ENCODE results near the gene TMC4.
"Not testable (repeated sequence)": the region's sequence is repeated elsewhere in the genome, so short reads cannot be mapped to it uniquely, and the experiment has no call there.

The TMC4 gene

DNA sequence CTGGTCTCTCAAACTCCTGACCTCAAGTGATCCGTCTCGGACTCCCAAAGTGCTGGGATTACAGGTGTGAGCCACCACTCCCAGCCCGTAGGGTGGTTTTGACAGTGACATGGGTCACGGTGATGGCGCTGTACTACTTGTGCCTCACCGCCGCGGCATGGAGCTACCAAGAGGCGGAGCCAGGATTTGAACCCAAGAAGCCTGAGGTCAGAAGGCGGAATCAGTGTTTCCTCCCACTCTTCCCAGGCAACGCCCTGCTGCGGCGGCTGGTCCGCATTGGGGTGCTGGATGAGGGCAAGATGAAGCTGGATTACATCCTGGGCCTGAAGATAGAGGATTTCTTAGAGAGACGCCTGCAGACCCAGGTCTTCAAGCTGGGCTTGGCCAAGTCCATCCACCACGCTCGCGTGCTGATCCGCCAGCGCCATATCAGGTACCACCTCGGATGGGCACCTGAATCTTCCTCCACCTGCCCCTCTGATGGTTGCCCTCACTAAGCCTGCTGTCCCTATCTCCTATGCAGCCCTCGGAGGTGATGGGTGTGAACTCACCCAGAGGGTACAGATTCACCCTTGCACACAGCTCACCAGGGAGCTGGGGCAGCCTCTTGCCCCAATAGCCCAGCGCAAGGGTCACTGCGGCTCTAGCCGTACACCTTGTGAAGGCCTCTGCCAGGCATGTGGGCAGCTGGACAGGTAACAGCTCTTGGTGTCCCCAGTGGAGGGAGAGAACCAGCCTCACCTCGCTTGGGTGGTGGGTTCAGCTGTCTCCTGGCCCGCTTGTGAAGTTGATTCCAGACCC lies 33.3 kb upstream of the TMC4 start:
- DNase-seq (ENCODE audit: extremely low spot score, insufficient read length, low read depth): no peak
- FAIRE-seq: no peak

DNA sequence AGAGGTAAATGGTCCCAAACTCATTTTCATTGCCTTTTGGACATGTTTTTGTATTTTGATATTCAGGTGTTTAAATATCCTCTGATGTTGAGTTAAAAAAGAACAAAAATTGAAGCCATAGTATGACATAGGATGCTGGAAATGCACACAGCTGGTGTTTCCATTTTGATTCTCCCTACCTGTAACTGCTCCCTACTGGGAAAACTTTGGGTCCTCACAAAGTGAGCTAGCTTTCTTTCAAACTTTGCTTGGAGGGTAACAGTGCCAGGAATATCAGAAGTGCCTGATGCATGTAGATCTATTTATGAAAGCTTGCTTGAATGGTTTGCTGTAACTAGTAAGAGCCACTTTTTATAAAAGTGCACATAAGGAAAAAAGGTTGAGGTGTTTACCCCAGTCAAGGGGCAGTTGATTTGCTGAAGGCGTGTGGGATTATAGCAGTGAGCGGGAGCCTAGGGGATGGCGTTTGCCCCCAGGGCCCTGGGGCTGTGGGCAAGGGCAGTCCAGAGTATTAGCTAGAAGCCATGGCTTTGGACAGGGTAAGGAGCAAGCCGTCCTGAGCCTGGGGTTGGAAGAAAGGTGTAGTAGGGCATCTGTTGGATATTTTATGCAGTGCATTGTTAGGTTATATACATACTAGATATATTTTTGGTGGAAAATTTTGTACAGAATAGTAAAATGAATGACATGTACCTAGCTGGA lies 32.0 kb upstream of the TMC4 start:
- no peak for DNase-seq (ENCODE audit: extremely low spot score, insufficient read length, low read depth)
- FAIRE-seq: no peak

DNA sequence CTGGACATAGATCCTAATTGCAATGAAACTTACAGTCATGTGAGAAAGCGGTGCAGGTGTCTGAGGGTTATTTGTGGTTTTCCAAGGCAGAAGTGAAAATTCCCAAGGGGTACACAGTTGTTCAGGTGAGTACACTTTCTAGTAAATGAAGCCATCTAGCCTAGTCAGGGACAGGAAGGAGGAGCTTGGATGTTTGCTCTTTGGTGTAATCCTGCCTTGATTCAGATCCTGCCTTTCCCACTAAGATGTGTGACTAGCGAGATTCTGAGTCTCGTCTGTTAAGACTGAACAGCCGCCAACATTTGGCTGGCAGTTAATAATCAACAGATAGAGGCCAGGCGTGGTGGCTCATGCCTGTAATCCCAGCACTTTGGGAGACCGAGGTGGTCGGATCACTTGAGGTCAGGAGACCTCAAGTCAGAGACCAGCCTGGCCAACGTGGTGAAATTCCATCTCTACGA lies 30.2 kb upstream of the TMC4 start:
- FAIRE-seq: no peak

DNA sequence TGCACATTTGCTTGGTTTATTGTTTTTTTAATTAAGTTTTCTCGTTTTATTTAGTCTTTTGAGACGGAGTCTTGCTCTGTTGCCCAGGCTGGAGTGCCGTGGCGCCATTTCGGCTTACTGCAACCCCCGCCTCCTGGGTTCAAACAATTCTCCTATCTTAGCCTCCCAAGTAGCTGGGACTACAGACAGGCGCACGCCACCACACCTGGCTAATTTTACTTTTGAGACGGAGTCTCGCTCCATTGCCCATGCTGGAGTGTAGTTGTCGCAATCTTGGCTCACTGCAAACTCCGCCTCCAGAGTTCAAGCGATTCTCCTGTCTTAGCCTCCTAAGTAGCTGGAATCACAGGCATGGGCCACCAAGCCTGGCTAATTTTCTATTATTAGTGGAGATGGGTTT lies 29.0 kb upstream of the TMC4 start:
- no peak for DNase-seq (ENCODE audit: extremely low spot score, insufficient read length, low read depth)

More for the DNA sequence above, 30.2 kb upstream of the TMC4 start:
- DNase-seq (ENCODE audit: extremely low spot score, insufficient read length, low read depth): no peak

DNA sequence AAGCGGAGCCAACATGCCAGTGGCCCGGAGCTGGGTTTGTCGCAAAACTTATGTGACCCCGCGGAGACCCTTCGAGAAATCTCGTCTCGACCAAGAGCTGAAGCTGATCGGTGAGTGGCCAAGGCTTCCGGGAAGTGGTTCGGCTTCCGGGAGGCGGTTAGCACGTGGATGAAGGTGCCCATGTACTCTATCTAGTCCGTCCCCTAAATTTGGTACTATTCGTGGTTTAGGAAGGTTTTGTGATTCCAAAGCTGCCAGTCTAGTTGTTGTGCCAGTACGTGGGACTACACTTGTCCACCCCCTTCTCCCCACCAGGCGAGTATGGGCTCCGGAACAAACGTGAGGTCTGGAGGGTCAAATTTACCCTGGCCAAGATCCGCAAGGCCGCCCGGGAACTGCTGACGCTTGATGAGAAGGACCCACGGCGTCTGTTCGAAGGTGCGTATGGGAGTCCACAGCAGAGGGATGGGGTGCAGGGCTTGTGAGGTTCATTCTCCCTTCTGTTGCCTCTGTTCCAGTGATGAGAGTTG lies 28.3 kb upstream of the TMC4 start:
- FAIRE-seq: no peak
- DNase-seq (ENCODE audit: extremely low spot score, insufficient read length, low read depth): no peak

More for the DNA sequence above, 29.0 kb upstream of the TMC4 start:
- FAIRE-seq: peak; percentile 49

DNA sequence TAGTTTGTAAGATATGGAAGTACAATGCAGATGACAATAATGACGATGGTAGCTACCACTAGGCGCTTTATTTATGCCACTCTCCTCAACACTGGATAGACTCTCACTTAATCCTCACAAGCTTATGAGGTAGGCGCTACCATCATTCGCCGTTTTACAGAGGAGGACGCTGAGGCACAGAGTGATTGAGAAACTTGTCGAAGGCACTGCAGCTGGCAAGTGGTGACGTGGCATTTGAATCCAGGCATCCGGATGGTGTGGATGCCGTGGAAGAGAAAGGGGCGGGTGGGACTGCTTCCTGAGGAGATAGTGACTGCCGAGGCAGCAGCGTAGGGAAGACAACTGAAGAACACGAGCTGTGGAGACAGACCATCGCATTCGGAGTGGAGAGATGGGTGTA lies 26.4 kb upstream of the TMC4 start:
- FAIRE-seq (no peak), DNase-seq (ENCODE audit: extremely low spot score, insufficient read length, low read depth) (no peak)

DNA sequence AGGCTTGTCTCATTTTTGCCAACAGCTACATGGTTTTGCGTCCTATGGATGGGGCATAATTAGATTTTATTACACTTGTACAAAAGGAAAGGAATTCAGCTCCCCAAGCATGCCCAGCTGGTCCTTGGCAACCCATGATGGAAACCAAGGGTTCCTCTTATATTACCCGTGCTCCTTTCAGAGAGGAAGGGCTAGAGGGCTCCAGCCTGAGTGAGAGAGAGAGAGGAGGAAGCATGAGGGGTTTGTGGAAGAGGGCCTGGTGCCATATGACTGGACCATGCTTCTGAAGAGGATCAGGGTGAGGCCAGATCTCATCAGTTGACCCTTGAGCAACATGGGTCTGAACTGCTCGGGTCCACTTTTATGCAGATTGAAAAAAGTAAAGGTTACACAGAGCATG lies 24.2 kb upstream of the TMC4 start:
- FAIRE-seq (no peak), DNase-seq (ENCODE audit: extremely low spot score, insufficient read length, low read depth) (no peak)

DNA sequence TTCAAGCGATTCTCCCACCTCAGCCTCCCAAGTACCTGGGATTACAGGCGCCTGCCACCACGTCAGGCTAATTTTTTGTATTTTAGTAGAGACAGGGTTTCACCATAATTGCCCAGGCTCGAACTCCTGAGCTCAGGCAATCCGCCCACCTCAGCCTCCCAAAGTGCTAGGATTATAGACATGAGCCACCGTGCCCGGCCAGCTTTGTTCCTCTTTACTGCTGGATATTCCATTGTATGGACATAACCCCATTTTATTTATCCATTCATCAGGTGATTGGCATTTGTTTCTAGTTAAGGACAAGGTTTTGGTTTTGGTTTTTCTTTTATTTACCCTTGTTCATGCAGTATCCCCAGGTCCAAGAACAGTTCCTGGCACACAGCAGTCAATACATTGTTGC lies 23.6 kb upstream of the TMC4 start:
- DNase-seq (ENCODE audit: extremely low spot score, insufficient read length, low read depth) (no peak), FAIRE-seq (no peak)

DNA sequence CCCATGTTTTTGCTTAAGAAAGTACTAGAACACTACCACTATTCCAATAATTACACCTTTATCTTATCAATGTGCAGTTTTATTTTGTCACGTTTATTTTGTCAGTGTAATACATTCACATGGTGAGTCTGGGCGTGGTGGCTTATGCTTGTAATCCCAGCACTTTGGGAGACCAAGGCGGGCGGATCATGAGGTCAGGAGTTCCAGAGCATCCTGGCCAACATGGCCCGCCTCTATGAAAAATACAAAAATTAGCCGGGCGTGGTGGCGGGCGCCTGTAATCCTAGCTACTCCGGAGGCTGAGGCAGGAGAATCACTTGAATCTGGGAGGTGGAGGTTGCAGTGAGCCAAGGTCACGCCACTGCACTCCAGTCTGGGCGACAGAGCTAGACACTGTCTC lies 21.5 kb upstream of the TMC4 start:
- DNase-seq (ENCODE audit: extremely low spot score, insufficient read length, low read depth); FAIRE-seq: not testable (repeated sequence)

DNA sequence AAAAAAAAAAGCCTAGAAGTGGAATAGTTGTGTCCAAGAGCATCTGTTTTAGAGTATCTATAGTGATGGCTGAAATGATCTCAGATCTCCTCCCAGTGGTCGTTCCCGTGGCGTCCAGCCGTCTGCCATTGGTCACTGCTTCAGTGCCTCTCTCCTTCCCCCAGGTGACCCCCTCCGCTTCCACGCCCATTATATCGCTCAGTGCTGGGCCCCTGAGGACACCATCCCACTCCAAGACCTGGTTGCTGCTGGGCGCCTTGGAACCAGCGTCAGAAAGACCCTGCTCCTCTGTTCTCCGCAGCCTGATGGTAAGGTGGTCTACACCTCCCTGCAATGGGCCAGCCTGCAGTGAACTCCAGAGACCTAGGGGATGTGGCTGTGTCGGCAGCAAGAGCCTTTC lies 20.1 kb upstream of the TMC4 start:
- DNase-seq (ENCODE audit: extremely low spot score, insufficient read length, low read depth): no peak
- no peak for FAIRE-seq

DNA sequence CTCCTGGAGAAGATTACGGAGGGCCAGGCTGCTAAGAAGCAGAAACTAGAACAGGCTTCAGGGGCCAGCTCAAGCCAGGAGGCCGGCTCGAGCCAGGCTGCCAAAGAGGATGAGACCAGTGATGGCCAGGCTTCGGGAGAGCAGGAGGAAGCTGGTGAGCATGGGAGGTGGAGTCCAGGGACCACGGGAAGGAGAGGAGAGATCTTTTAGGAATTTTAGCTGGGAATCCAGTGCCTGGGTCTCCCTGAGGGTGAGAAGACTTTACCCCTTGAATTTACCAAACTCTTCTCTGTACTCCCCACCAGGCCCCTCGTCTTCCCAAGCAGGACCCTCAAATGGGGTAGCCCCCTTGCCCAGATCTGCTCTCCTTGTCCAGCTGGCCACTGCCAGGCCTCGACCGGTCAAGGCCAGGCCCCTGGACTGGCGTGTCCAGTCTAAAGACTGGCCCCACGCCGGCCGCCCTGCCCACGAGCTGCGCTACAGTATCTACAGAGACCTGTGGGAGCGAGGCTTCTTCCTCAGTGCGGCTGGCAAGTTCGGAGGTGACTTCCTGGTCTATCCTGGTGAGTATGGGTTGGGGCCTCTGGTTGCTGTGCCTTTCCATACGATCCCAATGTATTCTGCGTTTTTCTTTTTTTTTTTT lies 19.0 kb upstream of the TMC4 start:
- DNase-seq (ENCODE audit: extremely low spot score, insufficient read length, low read depth) (no peak), FAIRE-seq (no peak)

DNA sequence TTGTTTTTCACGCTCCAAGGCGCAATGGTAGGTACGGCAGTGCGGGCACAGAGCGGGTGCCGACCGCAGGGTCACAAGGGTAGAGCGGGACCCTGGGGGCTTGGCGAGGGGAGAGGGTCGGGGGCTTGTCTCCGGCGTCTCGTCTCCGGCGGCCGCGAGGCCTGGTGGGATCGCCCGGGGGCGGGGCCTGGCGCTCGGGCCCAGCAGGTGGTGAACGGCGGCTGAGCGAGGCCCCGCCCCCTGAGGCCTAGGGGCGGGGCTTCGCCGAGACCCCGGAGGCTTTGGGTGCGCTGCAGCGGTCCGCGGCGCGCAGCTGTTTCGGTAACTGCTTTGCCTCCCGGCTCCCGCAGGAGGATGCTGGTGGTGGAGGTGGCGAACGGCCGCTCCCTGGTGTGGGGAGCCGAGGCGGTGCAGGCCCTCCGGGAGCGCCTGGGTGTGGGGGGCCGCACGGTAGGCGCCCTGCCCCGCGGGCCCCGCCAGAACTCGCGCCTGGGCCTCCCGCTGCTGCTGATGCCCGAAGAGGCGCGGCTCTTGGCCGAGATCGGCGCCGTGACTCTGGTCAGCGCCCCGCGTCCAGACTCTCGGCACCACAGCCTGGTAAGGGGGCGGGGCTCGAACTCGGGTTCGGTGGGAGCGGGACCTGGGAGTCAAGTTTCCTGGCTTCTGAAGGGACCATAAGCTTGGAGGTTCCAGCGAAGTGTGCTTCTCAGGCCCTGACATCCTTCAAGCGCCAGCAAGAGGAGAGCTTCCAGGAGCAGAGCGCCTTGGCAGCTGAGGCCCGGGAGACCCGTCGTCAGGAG lies 18.3 kb upstream of the TMC4 start, which contains the start of gene TSEN34:
Gene TSEN34 (plus strand): TSS at position 298 of the 800 bp plus-strand sequence. CDS start 57 bp downstream, at position 355.
- no peak for FAIRE-seq
- no peak for DNase-seq (ENCODE audit: extremely low spot score, insufficient read length, low read depth)

DNA sequence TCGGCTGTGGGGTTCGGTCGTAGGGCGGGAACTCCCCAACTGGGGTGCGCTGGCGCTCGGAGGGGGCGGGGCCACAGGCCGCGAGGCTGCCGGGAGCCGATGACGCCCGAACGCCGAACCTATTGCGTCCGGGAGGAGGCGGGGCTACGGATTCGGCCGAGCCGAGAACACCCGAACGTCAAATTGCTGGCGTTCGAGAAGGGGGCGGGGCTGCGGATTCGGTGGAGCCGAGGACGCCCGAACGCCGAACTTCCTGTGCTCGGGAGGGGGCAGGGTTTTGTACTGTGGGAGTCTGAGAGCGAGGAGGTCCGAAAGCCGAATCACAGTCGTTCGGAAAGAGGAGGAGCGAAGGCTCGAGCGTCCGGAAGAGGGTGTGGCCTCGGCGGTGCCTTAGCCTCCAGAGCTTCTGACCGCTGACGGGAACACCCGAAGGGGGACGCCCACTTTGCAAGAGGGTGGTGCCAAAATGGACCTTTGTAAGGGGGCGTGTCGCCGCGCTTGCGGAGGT lies 17.6 kb upstream of the TMC4 start:
- DNase-seq (ENCODE audit: extremely low spot score, insufficient read length, low read depth) (peak; percentile 60), FAIRE-seq (no peak)

DNA sequence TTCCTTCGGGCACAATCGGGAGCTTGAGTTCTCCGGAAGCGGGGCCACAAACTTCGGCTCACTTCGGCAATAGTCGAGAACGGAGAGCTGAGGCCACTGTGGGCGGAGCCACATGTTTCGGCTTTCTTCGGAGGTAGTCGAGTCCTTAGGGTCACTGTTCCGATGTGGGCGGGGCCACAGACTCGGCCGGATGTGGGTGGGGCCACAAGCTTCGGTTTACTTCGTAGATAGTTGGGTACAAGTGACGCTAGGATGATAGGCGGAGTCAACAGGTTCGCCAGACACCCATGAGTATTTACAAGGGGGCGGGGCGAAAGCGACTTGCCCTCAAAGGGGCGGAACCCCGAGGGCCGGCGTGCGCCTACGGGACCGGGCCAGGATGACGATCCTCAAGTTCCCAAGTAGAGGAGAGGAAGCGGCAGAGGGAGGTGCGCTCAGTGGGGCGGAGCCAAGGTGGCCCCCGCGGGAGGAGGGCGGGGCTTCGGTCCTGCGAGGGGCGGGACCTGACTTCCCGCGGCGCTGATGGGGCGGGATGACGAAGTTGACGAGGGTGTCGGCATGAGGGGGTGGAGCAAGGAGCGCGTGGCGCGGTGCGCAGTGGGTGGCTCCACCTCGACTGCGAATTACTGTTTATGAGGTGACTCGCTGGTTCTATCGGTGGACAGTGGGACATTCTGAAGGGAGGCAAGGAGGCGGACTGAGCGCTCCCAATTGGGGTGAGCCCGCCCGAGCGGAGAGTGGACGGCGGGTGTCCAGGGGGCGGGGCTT lies 17.0 kb upstream of the TMC4 start:
- DNase-seq (ENCODE audit: extremely low spot score, insufficient read length, low read depth) (peak; percentile 87), FAIRE-seq (peak; percentile 100)

DNA sequence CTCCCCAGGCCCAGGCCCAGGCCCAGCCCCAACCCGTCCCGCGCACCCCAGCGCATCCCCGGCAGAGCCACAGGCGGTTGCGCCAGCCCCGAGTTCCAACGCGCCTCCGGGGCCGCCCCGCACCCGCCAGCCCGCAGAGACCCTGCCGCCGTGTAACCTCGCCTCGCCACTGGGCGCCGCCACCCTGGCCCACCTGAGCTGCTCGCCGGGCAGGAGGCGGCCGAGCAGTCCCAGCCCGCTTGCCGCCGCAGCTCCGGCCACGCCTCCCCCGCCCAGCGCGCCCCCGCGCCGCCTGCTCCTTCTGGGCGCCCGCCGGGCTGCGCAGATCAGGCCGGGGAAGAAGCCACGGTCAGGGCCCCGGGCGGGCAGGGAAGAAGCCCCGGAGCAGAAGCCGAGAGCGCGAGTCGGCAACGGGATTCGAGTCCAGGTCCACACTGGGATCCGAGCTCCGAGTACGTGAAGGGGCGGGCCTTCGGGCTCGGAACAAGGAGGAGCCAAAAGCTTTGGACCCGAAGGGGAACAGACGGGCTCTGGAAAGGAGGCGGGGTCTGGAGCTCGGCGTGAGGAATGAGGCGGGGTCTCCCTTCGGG lies 16.3 kb upstream of the TMC4 start, which contains the start of gene MBOAT7:
Gene MBOAT7 (minus strand): TSS at position 436 of the 590 bp plus-strand sequence. CDS start 1,072 bp downstream, outside the sequence.
- FAIRE-seq: no peak
- DNase-seq (ENCODE audit: extremely low spot score, insufficient read length, low read depth): no peak

DNA sequence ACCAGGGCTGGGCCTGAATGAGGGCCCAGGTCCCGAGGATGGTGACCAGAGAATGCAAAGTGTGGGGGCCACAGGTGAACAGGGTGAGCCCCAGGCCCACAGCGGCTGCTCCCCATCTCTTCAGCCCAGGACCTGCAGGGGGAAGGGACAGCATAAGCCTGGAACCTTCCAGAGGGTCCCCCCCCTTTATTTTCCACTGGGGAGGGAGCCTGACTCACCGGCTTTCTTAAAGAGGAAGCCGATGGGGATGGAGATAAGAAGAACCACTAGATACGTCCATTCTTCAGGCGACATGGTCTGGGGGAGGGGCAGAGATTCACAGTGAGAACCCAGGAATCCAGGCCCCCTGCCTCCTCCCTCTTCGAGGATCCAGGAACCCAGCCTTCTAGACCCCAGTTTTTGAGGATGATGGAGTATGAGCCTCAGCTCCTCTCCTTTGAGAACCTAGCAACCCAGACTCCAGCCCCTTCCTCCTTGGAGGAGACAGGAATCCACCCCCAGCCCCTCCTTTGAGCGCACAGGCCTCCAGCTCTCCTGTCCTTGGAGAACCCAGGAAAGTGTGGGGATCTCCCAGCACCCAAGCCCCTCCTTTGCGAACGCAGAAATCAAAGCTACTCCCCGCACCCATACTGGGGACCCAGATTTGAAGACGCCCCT lies 15.4 kb upstream of the TMC4 start:
- FAIRE-seq (no peak), DNase-seq (ENCODE audit: extremely low spot score, insufficient read length, low read depth) (no peak)

DNA sequence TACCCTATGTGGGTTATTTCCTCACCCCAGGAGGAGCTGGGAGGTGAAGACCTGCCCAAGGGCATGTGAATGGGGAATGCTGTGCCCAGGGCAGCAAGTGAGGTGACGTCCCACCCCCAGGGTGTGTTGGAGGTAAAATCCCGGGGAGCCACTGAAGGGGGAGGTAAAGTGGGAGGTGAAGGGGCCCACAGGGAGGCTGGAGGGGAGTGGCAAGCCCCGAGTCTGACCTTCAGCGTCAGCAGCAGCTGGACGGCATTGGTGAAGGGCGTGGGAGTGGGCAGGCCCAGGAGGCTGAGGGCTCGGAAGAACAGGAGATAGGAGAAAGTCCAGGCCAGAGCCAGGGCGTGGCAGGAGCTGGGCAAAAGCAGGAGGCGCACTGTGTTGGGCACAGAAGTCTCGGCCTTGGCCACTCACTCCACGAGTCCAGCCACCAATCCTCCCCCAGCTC lies 14.0 kb upstream of the TMC4 start:
- FAIRE-seq (no peak), DNase-seq (ENCODE audit: extremely low spot score, insufficient read length, low read depth) (no peak)

DNA sequence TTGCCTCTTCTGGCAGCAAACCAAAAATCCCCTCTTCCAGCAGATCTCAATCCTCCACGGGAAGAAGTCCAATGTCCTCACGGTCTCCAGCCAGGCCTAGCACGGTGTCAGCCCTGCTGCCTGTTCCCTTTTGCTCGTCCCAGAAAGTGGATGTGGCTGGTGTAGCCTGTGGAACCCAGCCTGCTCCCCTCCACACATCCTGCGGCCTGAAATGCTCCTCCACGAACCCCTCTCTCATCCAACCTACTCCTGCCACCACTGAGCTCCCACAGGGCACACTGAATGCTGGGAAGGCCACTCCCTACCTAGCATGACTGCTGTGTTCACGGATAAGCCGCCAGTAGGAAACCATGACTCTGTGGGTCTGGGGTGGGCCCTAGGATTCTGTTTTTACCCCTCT lies 13.4 kb upstream of the TMC4 start:
- DNase-seq (ENCODE audit: extremely low spot score, insufficient read length, low read depth) (no peak), FAIRE-seq (no peak)

Data from GM18507 (cell line).